Measurements from ENCODE around the gene DSN1. TPM values are rescaled to one million over a fixed set of nuclear protein-coding genes. Genes with fewer than 3 reads are reported as not detected.

DSN1 gene
- total RNA-seq, 1 experiment from 2014 or later = 27.2 TPM

- TF ChIP-seq, protein P1, sequence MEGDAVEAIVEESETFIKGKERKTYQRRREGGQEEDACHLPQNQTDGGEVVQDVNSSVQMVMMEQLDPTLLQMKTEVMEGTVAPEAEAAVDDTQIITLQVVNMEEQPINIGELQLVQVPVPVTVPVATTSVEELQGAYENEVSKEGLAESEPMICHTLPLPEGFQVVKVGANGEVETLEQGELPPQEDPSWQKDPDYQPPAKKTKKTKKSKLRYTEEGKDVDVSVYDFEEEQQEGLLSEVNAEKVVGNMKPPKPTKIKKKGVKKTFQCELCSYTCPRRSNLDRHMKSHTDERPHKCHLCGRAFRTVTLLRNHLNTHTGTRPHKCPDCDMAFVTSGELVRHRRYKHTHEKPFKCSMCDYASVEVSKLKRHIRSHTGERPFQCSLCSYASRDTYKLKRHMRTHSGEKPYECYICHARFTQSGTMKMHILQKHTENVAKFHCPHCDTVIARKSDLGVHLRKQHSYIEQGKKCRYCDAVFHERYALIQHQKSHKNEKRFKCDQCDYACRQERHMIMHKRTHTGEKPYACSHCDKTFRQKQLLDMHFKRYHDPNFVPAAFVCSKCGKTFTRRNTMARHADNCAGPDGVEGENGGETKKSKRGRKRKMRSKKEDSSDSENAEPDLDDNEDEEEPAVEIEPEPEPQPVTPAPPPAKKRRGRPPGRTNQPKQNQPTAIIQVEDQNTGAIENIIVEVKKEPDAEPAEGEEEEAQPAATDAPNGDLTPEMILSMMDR (IDR thresholded peaks at IDR 0.05) = no peak
- TF ChIP-seq SIN3A (IDR thresholded peaks at IDR 0.05; ENCODE audit: borderline replicate concordance, insufficient read depth, low read depth, low read length) (no peak), POLR2AphosphoS5 (IDR thresholded peaks at IDR 0.05; ENCODE audit: low read depth, low read length) (no peak), TCF7L2 (IDR thresholded peaks at IDR 0.05; ENCODE audit: low read depth, low read length) (no peak), REST (IDR thresholded peaks at IDR 0.05; ENCODE audit: insufficient read depth in 1 of 2, low read depth in 2 of 2, low read length in 1 of 2) (no peak)
- ChIA-PET CTCF (no interaction called here), POLR2A (no interaction called here)
- H3K36me3 ChIP-seq (ENCODE audit: control insufficient read depth, insufficient read depth, low read length) = 0 out of 2 replicates have a peak, but pooled peaks cover 5% of the 10 kb centered on the region
- intact Hi-C loops (cut with micrococcal nuclease; ENCODE audit: unreplicated experiment) = no loop called here
- no peaks in the 10 kb centered on the region for H3K27me3 ChIP-seq (ENCODE audit: control insufficient read depth, insufficient read depth, low read length)
- no peaks in the 10 kb centered on the region for H3K9me3 ChIP-seq (ENCODE audit: control insufficient read depth, insufficient read depth, low read depth, low read length)
- no peaks in the 10 kb centered on the region for H3K4me1 ChIP-seq (ENCODE audit: control insufficient read depth, insufficient read depth, low read length)
- in situ Hi-C loops (cut with HindIII; ENCODE audit: low pct_unique_long_range_greater_than_20kb, low sequenced_read_pairs) = no loop called here
- no peak for DNase-seq (ENCODE audit: low read depth, low spot score)
- ATAC-seq = no peak
- BruUV-seq (replicated peaks) = no TSS peak
- H3K27ac ChIP-seq (ENCODE audit: low read length) = no peak overlapping the region
- H3K4me3 ChIP-seq (ENCODE audit: low read depth in 2 of 2, low read length in 2 of 2) = no peak overlapping the region
Measured at GRCh38 chr20:36817496-36817895, 43.9 kb upstream of the DSN1 start.

DNA sequence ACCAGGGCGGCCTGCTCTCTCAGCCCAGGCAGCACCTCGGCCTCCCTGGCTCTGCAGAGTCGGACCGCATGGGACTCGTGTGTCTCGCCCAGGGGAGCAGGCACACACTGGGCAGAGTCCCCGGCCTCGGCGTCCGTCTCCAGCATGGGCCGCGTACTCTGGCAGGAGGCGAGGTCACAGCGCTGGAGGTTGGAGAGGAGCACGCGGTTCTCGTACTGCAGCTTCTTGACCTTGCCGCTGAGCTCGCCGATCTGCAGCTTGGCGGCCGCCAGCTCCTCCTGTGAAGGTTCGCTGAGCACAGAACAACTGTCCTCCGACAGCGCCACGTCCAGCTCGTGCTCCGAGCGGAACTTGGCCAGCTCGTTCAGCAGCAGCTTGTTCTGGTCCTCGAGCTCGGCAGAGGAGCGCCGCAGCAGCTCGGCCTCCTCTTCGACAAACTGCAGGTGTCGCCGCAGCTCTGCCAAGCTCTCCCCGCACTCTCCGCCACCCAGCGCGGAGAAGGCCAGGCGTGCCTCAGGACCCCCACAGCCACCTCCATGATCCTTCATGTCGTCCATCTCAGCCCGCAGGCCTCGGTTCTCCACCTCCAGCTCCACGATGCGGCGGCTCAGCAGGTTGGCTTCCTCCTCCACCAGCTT is 42.0 kb upstream of the DSN1 start:
- no peaks in the 10 kb centered on the region for H3K9me3 ChIP-seq (ENCODE audit: control insufficient read depth, insufficient read depth, low read depth, low read length)
- no peak overlapping the region for H3K27ac ChIP-seq (ENCODE audit: low read length)
- in situ Hi-C loops (cut with HindIII; ENCODE audit: low pct_unique_long_range_greater_than_20kb, low sequenced_read_pairs) = no loop called here
- ChIA-PET POLR2A (interaction anchor here (0.6 kb wide), 1 partner anchor 18 kb away, joined by 4 read pairs; no protein-coding TSS in a partner anchor), CTCF (interaction anchor here (0.6 to 0.7 kb wide), 2 partner anchors 21 to 57 kb away, joined by 3 to 4 read pairs; no protein-coding TSS in a partner anchor)
- intact Hi-C loops (cut with micrococcal nuclease; ENCODE audit: unreplicated experiment) = no loop called here
- no peaks in the 10 kb centered on the region for H3K4me1 ChIP-seq (ENCODE audit: control insufficient read depth, insufficient read depth, low read length)
- H3K4me3 ChIP-seq (ENCODE audit: low read depth in 2 of 2, low read length in 2 of 2) = no peak overlapping the region
- TF ChIP-seq POLR2AphosphoS5 (IDR thresholded peaks at IDR 0.05; ENCODE audit: low read depth, low read length) = no peak
- TF ChIP-seq, protein P1 (IDR thresholded peaks at IDR 0.05) = no peak
- TF ChIP-seq SIN3A (IDR thresholded peaks at IDR 0.05; ENCODE audit: borderline replicate concordance, insufficient read depth, low read depth, low read length) = no peak
- no peak for TF ChIP-seq REST (IDR thresholded peaks at IDR 0.05; ENCODE audit: insufficient read depth in 1 of 2, low read depth in 2 of 2, low read length in 1 of 2)
- TF ChIP-seq TCF7L2 (IDR thresholded peaks at IDR 0.05; ENCODE audit: low read depth, low read length) = no peak
- peaks cover 5% of the 10 kb centered on the region; the same call in 1 of the 2 replicates for H3K36me3 ChIP-seq (ENCODE audit: control insufficient read depth, insufficient read depth, low read length)
- no TSS peak for BruUV-seq (replicated peaks)
- ATAC-seq (no peak), DNase-seq (ENCODE audit: low read depth, low spot score) (no peak)
- no peaks in the 10 kb centered on the region for H3K27me3 ChIP-seq (ENCODE audit: control insufficient read depth, insufficient read depth, low read length)

Data from Panc1 (cell line).